IMR-90 (cell line): ENCODE measurements around the gene AVPI1. TPM values are rescaled to one million over a fixed set of nuclear protein-coding genes. Genes with fewer than 3 reads are reported as not detected.

Experiments
- ATAC-seq: fragments of 200-7000 bp; cut with Tn5 transposase; 2 replicates; pipeline ENCODE4 v1.9.1; 2020; ENCODE audit warnings: low read depth, mild to moderate bottlenecking, moderate library complexity
- BruUV-seq: library from RNA; stranded (reverse); fragments of 400-500 nt; replicated peaks from 2 replicates; lab custom pipeline; 2021; lab: Mats Ljungman, UMichigan
- CTCF ChIA-PET: fragments of 300-600 bp; formaldehyde crosslinking; extraction: SDS; loops from one replicate; lab custom pipeline; 2021; ENCODE audit warnings: antibody characterized with exemption; lab: Yijun Ruan, JAX
- POLR2A ChIA-PET: fragments of 300-600 bp; sonication (Branson Sonifier 250); formaldehyde crosslinking; loops from one replicate; lab custom pipeline; 2022; ENCODE audit warnings: antibody characterized with exemption; ENCODE audit not compliant: unreplicated experiment; lab: Charles Lee
- DNase-seq: peaks from one replicate; pipeline ENCODE4 v3.0.0; 2013
- H2AFZ ChIP-seq: replicated peaks from 2 replicates; pipeline ENCODE3; 2013; ENCODE audit warnings: low read length, mild to moderate bottlenecking; ENCODE audit not compliant: poor library complexity
- H2AK5ac ChIP-seq: 2 replicates; pipeline ENCODE4 v1.6.1; 2013; ENCODE audit warnings: low read depth, low read length, inconsistent platforms
- H2AK9ac ChIP-seq: replicated peaks from 2 replicates; pipeline ENCODE3; 2013; ENCODE audit warnings: mild to moderate bottlenecking, low read depth, low read length, moderate library complexity; ENCODE audit not compliant: poor library complexity
- H2BK120ac ChIP-seq: 2 replicates; pipeline ENCODE4 v1.6.1; 2013; ENCODE audit warnings: low read depth, low read length, inconsistent platforms
- H2BK15ac ChIP-seq: 3 replicates; pipeline ENCODE4 v1.6.1; 2013; ENCODE audit warnings: low read depth, low read length, inconsistent platforms
- H2BK20ac ChIP-seq: 2 replicates; pipeline ENCODE4 v1.6.1; 2013; ENCODE audit warnings: low read depth, mild to moderate bottlenecking, inconsistent platforms, low read length, moderate library complexity
- H2BK5ac ChIP-seq: 2 replicates; pipeline ENCODE4 v1.6.1; 2013; ENCODE audit warnings: mild to moderate bottlenecking, low read depth, low read length, inconsistent platforms; ENCODE audit not compliant: poor library complexity, severe bottlenecking
- H3K14ac ChIP-seq: replicated peaks from 2 replicates; pipeline ENCODE4 v1.6.1; 2013; ENCODE audit warnings: low read depth, low read length, inconsistent platforms
- H3K18ac ChIP-seq: 2 replicates; pipeline ENCODE4 v1.6.1; 2013; ENCODE audit warnings: low read depth, low read length, control low read depth
- H3K23ac ChIP-seq: 2 replicates; pipeline ENCODE4 v1.6.1; 2013; ENCODE audit warnings: low read depth, low read length, inconsistent platforms
- H3K27ac ChIP-seq: 2 replicates; pipeline ENCODE4 v1.5.1; 2013; ENCODE audit warnings: mild to moderate bottlenecking, control low read depth, low read length; ENCODE audit not compliant: insufficient read depth
- H3K27me3 ChIP-seq: 2 replicates; pipeline ENCODE4 v1.6.1; 2013; ENCODE audit warnings: low read length; ENCODE audit not compliant: control insufficient read depth, insufficient read depth
- H3K36me3 ChIP-seq: 2 replicates; pipeline ENCODE4 v1.6.1; 2013; ENCODE audit warnings: low read length, mixed read lengths; ENCODE audit not compliant: control insufficient read depth, insufficient read depth
- H3K4ac ChIP-seq: 2 replicates; pipeline ENCODE4 v1.6.1; 2013; ENCODE audit warnings: low read depth, low read length, inconsistent platforms
- H3K4me1 ChIP-seq: 2 replicates; pipeline ENCODE4 v1.6.1; 2013; ENCODE audit warnings: low read length, mixed read lengths; ENCODE audit not compliant: control insufficient read depth, insufficient read depth
- H3K4me2 ChIP-seq: 2 replicates; pipeline ENCODE4 v1.6.1; 2013; ENCODE audit warnings: low read depth, mild to moderate bottlenecking, control low read depth, low read length, moderate library complexity
- H3K4me3 ChIP-seq: 2 replicates; pipeline ENCODE4 v1.5.1; 2013; ENCODE audit warnings: low read depth, mild to moderate bottlenecking, control low read depth, low read length, moderate library complexity; ENCODE audit not compliant: insufficient read depth
- H3K56ac ChIP-seq: 2 replicates; pipeline ENCODE4 v1.6.1; 2013; ENCODE audit warnings: low read length, inconsistent platforms; ENCODE audit not compliant: insufficient read depth; ENCODE audit errors: extremely low read depth
- H3K79me1 ChIP-seq, 2 experiments: 2 replicates each; pipeline ENCODE4 v1.6.1; 2013; ENCODE audit warnings: low read length in 2 of 2, inconsistent platforms in 1 of 2, low read depth in 1 of 2
- H3K9ac ChIP-seq: 2 replicates; pipeline ENCODE4 v1.6.1; 2013; ENCODE audit warnings: low read depth, low read length, control low read depth
- H3K9me1 ChIP-seq: 2 replicates; pipeline ENCODE4 v1.6.1; 2013; ENCODE audit warnings: low read length, inconsistent platforms; ENCODE audit not compliant: insufficient read depth
- H3K9me3 ChIP-seq: 2 replicates; pipeline ENCODE4 v1.6.1; 2013; ENCODE audit warnings: low read length; ENCODE audit not compliant: control insufficient read depth, insufficient read depth
- H4K20me1 ChIP-seq: 2 replicates; pipeline ENCODE4 v1.6.1; 2013; ENCODE audit warnings: low read length, inconsistent platforms; ENCODE audit not compliant: insufficient read depth
- H4K5ac ChIP-seq: 2 replicates; pipeline ENCODE4 v1.6.1; 2013; ENCODE audit warnings: mild to moderate bottlenecking, low read depth, low read length, control low read depth
- H4K8ac ChIP-seq, 2 experiments: 2 replicates each; pipeline ENCODE4 v1.6.1; 2013; ENCODE audit warnings: low read depth in 2 of 2, low read length in 2 of 2, control low read depth in 1 of 2, inconsistent platforms in 1 of 2
- H4K91ac ChIP-seq: 2 replicates; pipeline ENCODE4 v1.6.1; 2013; ENCODE audit warnings: low read depth, low read length, inconsistent platforms; ENCODE audit not compliant: insufficient read depth
- BHLHE40 ChIP-seq: fragments of 150-350 bp; IDR thresholded peaks from 2 replicates; pipeline ENCODE4 v1.6.1; 2016; ENCODE audit warnings: mild to moderate bottlenecking, low read depth, low read length
- CEBPB ChIP-seq: IDR thresholded peaks from 2 replicates; pipeline ENCODE4 v1.6.1; 2012; ENCODE audit warnings: low read depth, low read length, improper control_type of control experiment
- CHD1 ChIP-seq: IDR thresholded peaks from 2 replicates; pipeline ENCODE4 v1.6.1; 2012; ENCODE audit warnings: low read depth, low read length, improper control_type of control experiment
- CTCF ChIP-seq: conservative IDR thresholded peaks from 2 replicates; pipeline ENCODE4 v1.5.1; 2012; ENCODE audit warnings: mild to moderate bottlenecking, low read depth, low read length, improper control_type of control experiment
- ELK1 ChIP-seq: fragments of 150-350 bp; IDR thresholded peaks from 2 replicates; pipeline ENCODE4 v1.6.1; 2016; ENCODE audit warnings: low read depth, mild to moderate bottlenecking, low read length, moderate library complexity, borderline replicate concordance
- FOS ChIP-seq: fragments of 150-350 bp; IDR thresholded peaks from 2 replicates; pipeline ENCODE4 v1.6.1; 2016; ENCODE audit warnings: low read depth, low read length
- MAZ ChIP-seq: IDR thresholded peaks from 2 replicates; pipeline ENCODE4 v1.6.1; 2012; ENCODE audit warnings: low read depth, mild to moderate bottlenecking, low read length, improper control_type of control experiment, moderate library complexity, borderline replicate concordance
- NFE2L2 ChIP-seq: fragments of 150-350 bp; IDR thresholded peaks from 2 replicates; pipeline ENCODE4 v1.6.1; 2016; ENCODE audit warnings: low read depth, mild to moderate bottlenecking, low read length
- RCOR1 ChIP-seq: IDR thresholded peaks from 2 replicates; pipeline ENCODE4 v1.6.1; 2012; ENCODE audit warnings: mild to moderate bottlenecking, low read length, improper control_type of control experiment; ENCODE audit not compliant: insufficient replicate concordance
- RFX5 ChIP-seq: IDR thresholded peaks from 2 replicates; pipeline ENCODE4 v1.8.0; 2012; ENCODE audit warnings: low read depth, mild to moderate bottlenecking, low read length, moderate library complexity
- USF2 ChIP-seq: fragments of 150-350 bp; IDR thresholded peaks from 2 replicates; pipeline ENCODE4 v1.6.1; 2017; ENCODE audit warnings: mild to moderate bottlenecking, antibody characterized with exemption, low read length, low read depth
- whole genome bisulfite sequencing, 2 experiments: methylation state at CpG; one replicate each; pipeline versions ENCODE4 v1.1.5 to v1.1.7; 2013; ENCODE audit warnings: missing lambda C conversion rate in 2 of 2; ENCODE audit not compliant: insufficient read length in 1 of 2; ENCODE audit errors: extremely low coverage in 2 of 2; 5-methylcytosine and 5-hydroxymethylcytosine counted together
- dilution Hi-C: fragments of 300-500 bp; cut with HindIII; formaldehyde crosslinking; loops from one replicate; pipeline ENCODE4 v1.14.3; 2018; ENCODE audit warnings: low sequenced_read_pairs; ENCODE audit not compliant: unreplicated experiment
- in situ Hi-C: fragments of 300-500 bp; cut with MboI; formaldehyde crosslinking; loops from 3 replicates; pipeline ENCODE4 v1.14.3; 2019; ENCODE audit warnings: low sequenced_read_pairs, inconsistent platforms, mixed read lengths
- intact Hi-C: fragments of 100-400 bp; cut with micrococcal nuclease; formaldehyde crosslinking; loops from 2 replicates; pipeline ENCODE4 v1.10.0; 2022
- polyA plus RNA-seq, 3 experiments: library from polyadenylated mRNA; depleted of rRNA; stranded (reverse); fragments of >200 nt; gene quantifications; 2 replicates each; pipeline ENCODE4 v1.2.3, GENCODE V29; 2012; ENCODE audit warnings: low replicate concordance in 1 of 3
- total RNA-seq: library from RNA; depleted of rRNA; stranded (reverse); fragments of >200 nt; gene quantifications from 2 replicates; pipeline ENCODE4 v1.2.3, GENCODE V29; 2012

Gene AVPI1
- total and polyA plus RNA-seq, 2 of the 4 experiments (the other 2 are of a cell fraction) = 26.7 to 29.8 TPM

GRCh38 chr10:97715259-97715874, 28.3 kb upstream of the AVPI1 start:
- Histone ChIP-seq H3K4ac (peak overlapping the region; percentile 95), H3K14ac (peak overlapping the region; percentile 93), H4K91ac (peak overlapping the region; percentile 98), H2BK5ac (peak overlapping the region; percentile 99), H2AFZ (peak overlapping the region; percentile 94), H2AK5ac (peak overlapping the region; percentile 33), H4K20me1 (peaks cover 43% of the 10 kb centered on the region), H3K23ac (peak overlapping the region; percentile 70), H3K27ac (peak overlapping the region; percentile 99), H2AK9ac (peak overlapping the region; percentile 99), H3K79me1 (peaks cover 41 to 67% of the 10 kb centered on the region in 2 experiments; a peak in 3 of 4 replicates), H3K56ac (peak overlapping the region; percentile 71; the same call in 1 of the 2 replicates), H4K5ac (peak overlapping the region; percentile 50), H2BK120ac (peak overlapping the region; percentile 48; the same call in 1 of the 2 replicates), H2BK20ac (peak overlapping the region; percentile 12; the same call in 1 of the 2 replicates), H3K18ac (peak overlapping the region; percentile 26; the same call in 1 of the 2 replicates), H3K4me3 (peak overlapping the region; percentile 97), H2BK15ac (0 out of 3 replicates have a peak overlapping the region, but pooled peaks have one; percentile 26), H3K9me1 (peaks cover 24% of the 10 kb centered on the region), H3K4me2 (peak overlapping the region; percentile 91), H3K9me3 (no peaks in the 10 kb centered on the region), H3K9ac (peak overlapping the region; percentile 91), H3K4me1 (peaks cover 28% of the 10 kb centered on the region), H3K27me3 (no peaks in the 10 kb centered on the region), H3K36me3 (peaks cover 31% of the 10 kb centered on the region), H4K8ac (peak overlapping the region; percentile 77 to 97; a peak in 3 of 4 replicates)
- in situ Hi-C loops (no loop called here), intact Hi-C loops (no loop called here), dilution Hi-C loops (no loop called here)
- ChIA-PET POLR2A (interaction anchor here (0.7 to 2.0 kb wide), 3 partner anchors 9 to 28 kb away, joined by 3 to 6 read pairs (median 5); partner anchors contain the start of gene AVPI1), CTCF (interaction anchor here (1.3 to 1.5 kb wide), 3 partner anchors 14 to 39 kb away, joined by 3 to 6 read pairs (median 4); partner anchors contain the start of gene ZFYVE27)
- DNase-seq (no peak), ATAC-seq (no peak)
- WGBS, 2 experiments = no CpG with 5 or more reads among the region's 8 CpGs
- TSS peak; percentile 66 for BruUV-seq
- no peak for TF ChIP-seq MAZ
- no peak for TF ChIP-seq RCOR1
- no peak for TF ChIP-seq FOS
- TF ChIP-seq NFE2L2 = no peak
- no peak for TF ChIP-seq BHLHE40
- TF ChIP-seq USF2 = no peak
- TF ChIP-seq ELK1 = no peak
- no peak for TF ChIP-seq RFX5
- TF ChIP-seq CEBPB = no peak
- no peak for TF ChIP-seq CTCF
- TF ChIP-seq CHD1 = no peak
